Measurements from ENCODE around the gene TRIM72.
"Not testable (repeated sequence)": the region's sequence is repeated elsewhere in the genome, so short reads cannot be mapped to it uniquely, and the experiment has no call there.

TRIM72 gene

DNA sequence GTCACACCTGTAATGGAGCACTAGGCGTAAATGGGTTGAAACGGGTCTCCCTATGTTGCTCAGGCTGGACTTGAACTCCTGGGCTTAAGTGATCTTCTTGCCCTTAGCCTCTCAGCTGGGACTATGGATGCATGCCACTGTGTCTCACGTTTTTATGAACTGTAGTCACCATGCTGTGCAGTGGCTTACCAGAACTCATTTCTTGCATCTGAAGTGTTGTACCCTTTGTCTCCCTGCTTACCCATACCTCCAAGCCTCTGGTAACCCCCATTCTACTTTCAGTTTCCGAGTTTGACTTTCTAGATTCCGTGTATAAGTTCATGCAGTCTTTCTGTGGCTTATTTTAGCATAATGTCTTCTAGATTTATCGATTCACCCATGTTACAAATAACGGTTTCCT, 19.0 kb upstream of the TRIM72 start:
- no peak overlapping the region for H3K4me2 ChIP-seq (ENCODE audit: low read length)
- no peak overlapping the region for H3K27ac ChIP-seq (ENCODE audit: low read depth, low read length)
- no peaks in the 10 kb centered on the region for H3K9me2 ChIP-seq (replicated peaks; ENCODE audit: control insufficient read depth, low read length)
- peaks cover 37% of the 10 kb centered on the region for H4K20me1 ChIP-seq (ENCODE audit: control insufficient read depth, insufficient read depth, low read depth, low read length)
- no peaks in the 10 kb centered on the region for H3K9me3 ChIP-seq (ENCODE audit: control insufficient read depth, insufficient read depth, low read length)
- H3K4me3 ChIP-seq (ENCODE audit: low read length): no peak overlapping the region
- H3K79me2 ChIP-seq (ENCODE audit: control insufficient read depth, low read length): peaks cover 15% of the 10 kb centered on the region; the same call in 1 of the 2 replicates
- peaks cover 85% of the 10 kb centered on the region for H3F3A ChIP-seq (ENCODE audit: control insufficient read depth, insufficient read depth)
- TF ChIP-seq, protein P1, sequence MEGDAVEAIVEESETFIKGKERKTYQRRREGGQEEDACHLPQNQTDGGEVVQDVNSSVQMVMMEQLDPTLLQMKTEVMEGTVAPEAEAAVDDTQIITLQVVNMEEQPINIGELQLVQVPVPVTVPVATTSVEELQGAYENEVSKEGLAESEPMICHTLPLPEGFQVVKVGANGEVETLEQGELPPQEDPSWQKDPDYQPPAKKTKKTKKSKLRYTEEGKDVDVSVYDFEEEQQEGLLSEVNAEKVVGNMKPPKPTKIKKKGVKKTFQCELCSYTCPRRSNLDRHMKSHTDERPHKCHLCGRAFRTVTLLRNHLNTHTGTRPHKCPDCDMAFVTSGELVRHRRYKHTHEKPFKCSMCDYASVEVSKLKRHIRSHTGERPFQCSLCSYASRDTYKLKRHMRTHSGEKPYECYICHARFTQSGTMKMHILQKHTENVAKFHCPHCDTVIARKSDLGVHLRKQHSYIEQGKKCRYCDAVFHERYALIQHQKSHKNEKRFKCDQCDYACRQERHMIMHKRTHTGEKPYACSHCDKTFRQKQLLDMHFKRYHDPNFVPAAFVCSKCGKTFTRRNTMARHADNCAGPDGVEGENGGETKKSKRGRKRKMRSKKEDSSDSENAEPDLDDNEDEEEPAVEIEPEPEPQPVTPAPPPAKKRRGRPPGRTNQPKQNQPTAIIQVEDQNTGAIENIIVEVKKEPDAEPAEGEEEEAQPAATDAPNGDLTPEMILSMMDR (IDR thresholded peaks at IDR 0.05; ENCODE audit: low read depth, low read length, poor library complexity, severe bottlenecking): no peak
- TF ChIP-seq EZH2phosphoT487 (IDR thresholded peaks at IDR 0.05; ENCODE audit: borderline replicate concordance, low read length): no peak
- H3K36me3 ChIP-seq (ENCODE audit: control insufficient read depth, low read length): peaks cover 72% of the 10 kb centered on the region
- 0 out of 2 replicates have a peak, but pooled peaks cover 3% of the 10 kb centered on the region for H3K4me1 ChIP-seq (ENCODE audit: control insufficient read depth, low read length)
- no peaks in the 10 kb centered on the region for H3K27me3 ChIP-seq (ENCODE audit: control insufficient read depth, low read length)

DNA sequence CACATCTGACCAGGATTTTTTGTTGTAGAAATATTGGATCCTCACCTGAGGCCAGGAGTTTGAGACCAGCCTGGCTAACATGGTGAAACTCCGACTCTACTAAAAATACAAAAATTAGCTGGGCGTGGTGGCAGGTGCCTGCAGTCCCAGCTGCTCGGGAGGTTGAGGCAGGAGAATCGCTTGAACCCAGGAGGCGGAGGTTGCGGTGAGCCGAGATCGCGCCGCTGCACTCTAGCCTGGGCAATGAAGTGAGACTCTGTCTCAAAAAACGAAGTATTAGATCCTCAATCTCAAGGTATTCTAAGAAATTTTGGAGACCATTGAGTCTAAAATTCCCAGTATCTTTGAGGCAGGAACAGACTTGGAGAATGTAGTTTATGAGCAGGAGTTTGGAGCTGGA, 18.1 kb upstream of the TRIM72 start:
- H4K20me1 ChIP-seq (ENCODE audit: control insufficient read depth, insufficient read depth, low read depth, low read length): peaks cover 29% of the 10 kb centered on the region

DNA sequence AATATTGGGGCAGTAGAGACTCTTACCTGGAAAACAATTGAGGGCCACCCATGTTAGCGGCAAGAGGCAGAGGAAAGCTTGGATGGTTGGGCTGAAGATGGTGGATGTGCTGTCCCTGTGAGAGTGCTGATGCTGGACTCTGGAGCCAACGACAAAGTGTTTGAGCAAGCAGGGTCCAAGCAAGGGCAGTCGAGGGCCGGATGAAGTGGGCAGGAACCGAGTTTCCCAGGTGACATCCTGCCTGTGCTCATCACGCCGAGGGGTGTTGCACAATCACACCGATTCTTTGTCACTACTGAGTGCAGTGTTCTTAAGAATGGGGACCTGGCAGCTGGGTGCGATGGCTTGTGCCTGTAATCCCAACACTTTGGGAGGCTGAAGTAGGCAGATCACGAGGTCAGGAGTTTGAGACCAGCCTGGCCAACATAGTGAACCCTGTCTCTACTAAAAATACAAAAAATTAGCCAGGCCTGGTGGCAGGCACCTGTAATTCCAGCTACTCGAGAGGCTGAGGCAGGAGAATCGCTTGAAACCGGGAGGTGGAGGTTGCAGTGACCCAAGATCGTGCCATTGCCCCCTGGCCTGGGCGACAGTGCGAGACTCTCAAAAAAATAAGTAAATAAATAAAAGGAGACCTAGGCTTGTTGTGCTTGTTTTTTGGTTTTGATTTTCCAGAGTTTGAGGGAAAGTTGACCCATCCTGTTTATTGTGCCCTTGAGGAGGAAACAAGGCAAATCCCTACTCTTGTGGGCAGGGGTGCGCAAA, 17.4 kb upstream of the TRIM72 start:
- Histone ChIP-seq H3K9me3 (ENCODE audit: control insufficient read depth, insufficient read depth, low read length) (no peaks in the 10 kb centered on the region), H3F3A (ENCODE audit: control insufficient read depth, insufficient read depth) (peaks cover 82% of the 10 kb centered on the region), H3K36me3 (ENCODE audit: control insufficient read depth, low read length) (peaks cover 56% of the 10 kb centered on the region), H4K20me1 (ENCODE audit: control insufficient read depth, insufficient read depth, low read depth, low read length) (peaks cover 23% of the 10 kb centered on the region), H3K27me3 (ENCODE audit: control insufficient read depth, low read length) (no peaks in the 10 kb centered on the region), H3K79me2 (ENCODE audit: control insufficient read depth, low read length) (peaks cover 6% of the 10 kb centered on the region; the same call in 1 of the 2 replicates), H3K27ac (ENCODE audit: low read depth, low read length) (no peak overlapping the region), H3K4me1 (ENCODE audit: control insufficient read depth, low read length) (peaks cover 14% of the 10 kb centered on the region), H3K4me2 (ENCODE audit: low read length) (no peak overlapping the region), H3K9me2 (replicated peaks; ENCODE audit: control insufficient read depth, low read length) (no peaks in the 10 kb centered on the region), H3K4me3 (ENCODE audit: low read length) (no peak overlapping the region)
- no peak for TF ChIP-seq EZH2phosphoT487 (IDR thresholded peaks at IDR 0.05; ENCODE audit: borderline replicate concordance, low read length)
- TF ChIP-seq, protein P1 (IDR thresholded peaks at IDR 0.05; ENCODE audit: low read depth, low read length, poor library complexity, severe bottlenecking): no peak

More for the DNA sequence above, 18.1 kb upstream of the TRIM72 start:
- H3K79me2 ChIP-seq (ENCODE audit: control insufficient read depth, low read length); H3K9me3 ChIP-seq (ENCODE audit: control insufficient read depth, insufficient read depth, low read length); H3K4me2 ChIP-seq (ENCODE audit: low read length); H3K27ac ChIP-seq (ENCODE audit: low read depth, low read length); H3K27me3 ChIP-seq (ENCODE audit: control insufficient read depth, low read length); H3K4me1 ChIP-seq (ENCODE audit: control insufficient read depth, low read length); H3K9me2 ChIP-seq (replicated peaks; ENCODE audit: control insufficient read depth, low read length); H3K4me3 ChIP-seq (ENCODE audit: low read length): not testable (repeated sequence)
- H3F3A ChIP-seq (ENCODE audit: control insufficient read depth, insufficient read depth): peaks cover 81% of the 10 kb centered on the region
- H3K36me3 ChIP-seq (ENCODE audit: control insufficient read depth, low read length): peaks cover 62% of the 10 kb centered on the region

DNA sequence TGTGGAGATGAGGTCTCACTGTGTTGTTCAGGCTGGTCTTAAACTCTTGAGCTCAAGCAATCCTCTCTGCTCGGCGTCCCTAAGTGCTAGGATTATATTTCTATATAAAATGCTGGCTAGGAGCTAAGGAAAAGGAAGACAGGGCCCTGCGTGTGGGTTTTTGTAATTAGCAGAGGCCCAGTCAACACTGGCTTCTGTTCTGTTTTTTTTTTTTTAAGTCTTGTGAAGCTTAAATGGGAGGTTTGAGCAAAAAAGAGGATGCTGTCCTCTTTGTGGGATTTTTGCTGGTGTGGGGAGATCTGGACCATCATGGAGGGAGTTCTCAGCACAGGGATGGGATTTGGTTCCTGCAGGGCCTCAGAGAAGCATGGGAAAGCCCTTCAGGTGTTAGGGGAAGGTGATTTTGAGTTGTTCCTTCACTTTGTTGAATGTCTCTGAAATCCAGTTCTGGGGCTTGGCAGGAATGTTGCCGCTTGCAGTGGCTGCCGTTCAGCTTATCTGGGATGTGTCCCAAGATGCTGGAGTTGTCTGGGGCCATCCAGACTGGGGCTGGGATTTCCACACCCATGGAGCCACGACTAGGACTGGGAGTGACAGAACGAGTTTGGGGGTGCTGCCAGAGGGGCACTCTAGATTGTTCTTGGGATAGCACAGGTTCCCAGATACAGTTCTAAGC, 15.6 kb upstream of the TRIM72 start:
- Histone ChIP-seq H3K4me2 (ENCODE audit: low read length) (no peak overlapping the region), H3K79me2 (ENCODE audit: control insufficient read depth, low read length) (no peaks in the 10 kb centered on the region), H3K9me2 (replicated peaks; ENCODE audit: control insufficient read depth, low read length) (no peaks in the 10 kb centered on the region), H4K20me1 (ENCODE audit: control insufficient read depth, insufficient read depth, low read depth, low read length) (peaks cover 14% of the 10 kb centered on the region), H3K36me3 (ENCODE audit: control insufficient read depth, low read length) (peaks cover 37% of the 10 kb centered on the region), H3K4me1 (ENCODE audit: control insufficient read depth, low read length) (peaks cover 31% of the 10 kb centered on the region), H3K9me3 (ENCODE audit: control insufficient read depth, insufficient read depth, low read length) (no peaks in the 10 kb centered on the region), H3K4me3 (ENCODE audit: low read length) (no peak overlapping the region), H3K27me3 (ENCODE audit: control insufficient read depth, low read length) (peaks cover 9% of the 10 kb centered on the region), H3F3A (ENCODE audit: control insufficient read depth, insufficient read depth) (peaks cover 72% of the 10 kb centered on the region), H3K27ac (ENCODE audit: low read depth, low read length) (no peak overlapping the region)
- TF ChIP-seq, protein P1 (IDR thresholded peaks at IDR 0.05; ENCODE audit: low read depth, low read length, poor library complexity, severe bottlenecking): no peak
- no peak for TF ChIP-seq EZH2phosphoT487 (IDR thresholded peaks at IDR 0.05; ENCODE audit: borderline replicate concordance, low read length)
